Ishikawa (cell line): ENCODE measurements around the gene OR7A5.

Source experiments
- MAX ChIP-seq: IDR thresholded peaks from 2 replicates; pipeline ENCODE4 v1.6.1; 2012
- TAF1 ChIP-seq: IDR thresholded peaks from 2 replicates; pipeline ENCODE4 v1.6.1; 2012; ENCODE audit warnings: low read depth, mild to moderate bottlenecking

GRCh38 chr19:14782626-14783409 is 52.2 kb downstream of the OR7A5 start:
- TF ChIP-seq MAX (no peak), TAF1 (no peak)
